GM12892 (cell line): ENCODE measurements around the gene PID1.

Experiments used
- POLR2AphosphoS5 ChIP-seq: IDR thresholded peaks from 2 replicates; pipeline ENCODE4 v1.6.1; 2011; ENCODE audit warnings: low read depth, low read length, control low read depth
- TAF1 ChIP-seq: IDR thresholded peaks from 2 replicates; pipeline ENCODE4 v1.6.1; 2011; ENCODE audit warnings: low read depth, mild to moderate bottlenecking, control low read depth, low read length, borderline replicate concordance

DNA sequence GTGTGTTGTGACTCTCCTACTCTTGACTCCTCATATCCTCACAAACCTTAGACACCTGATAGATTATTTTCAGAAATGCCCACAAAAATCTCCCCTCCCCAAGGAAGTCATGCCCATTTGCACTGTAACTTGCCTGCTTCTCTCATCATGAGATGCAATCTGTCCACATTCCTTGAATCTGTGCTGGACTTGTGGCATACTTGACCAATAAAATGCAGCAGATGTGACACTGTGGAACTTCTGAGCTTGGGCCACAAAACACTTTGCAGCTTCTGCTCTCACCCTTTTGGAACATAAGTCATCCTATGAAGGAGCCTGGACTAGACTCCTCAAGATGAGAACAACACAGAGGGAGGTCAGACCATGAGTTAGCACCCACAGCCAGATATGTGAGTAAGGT is 4.4 kb upstream of the PID1 start:
- no peak for TF ChIP-seq POLR2AphosphoS5
- TF ChIP-seq TAF1, result no peak
